Mammary epithelial cell (primary cell): ENCODE measurements around the gene LYVE1.

Experiments
- CTCF ChIP-seq, 2 donors: IDR thresholded peaks in 1 of 2; conservative IDR thresholded peaks in 1 of 2; 2 replicates each; pipeline ENCODE4 v1.5.1; 2011 to 2012; ENCODE audit warnings: inconsistent platforms in 2 of 2, low read length in 2 of 2, mild to moderate bottlenecking in 2 of 2, control low read depth in 1 of 2, low read depth in 1 of 2; ENCODE audit not compliant: insufficient read depth in 1 of 2; ENCODE audit errors: extremely low read depth in 1 of 2
- EZH2 ChIP-seq: IDR thresholded peaks from 2 replicates; pipeline ENCODE4 v1.6.1; 2012; ENCODE audit warnings: low read length, inconsistent platforms, borderline replicate concordance

- TF ChIP-seq EZH2 (no peak), CTCF (conservative IDR thresholded peaks at IDR 0.05 in 1 of 2, IDR thresholded peaks at IDR 0.05 in 1 of 2; ENCODE audit: extremely low read depth in 1 of 2, insufficient read depth in 1 of 2, low read depth in 1 of 2, low read length in 2 of 2) (no peak)
Observed at GRCh38 chr11:10522276-10522675, 46.2 kb downstream of the LYVE1 start.
